ENCODE measurements around the gene GALNS. TPM values are rescaled to one million over a fixed set of nuclear protein-coding genes. Genes with fewer than 3 reads are reported as not detected.
A peak's percentile ranks its signal among the peaks of the same experiment; 100 is the strongest.

Gene GALNS
- total and polyA plus RNA-seq, 2 of the 8 experiments (the other 6 are each of a cell fraction or from before 2014, with no cell fraction given): 8.9 to 17.8 TPM

DNA sequence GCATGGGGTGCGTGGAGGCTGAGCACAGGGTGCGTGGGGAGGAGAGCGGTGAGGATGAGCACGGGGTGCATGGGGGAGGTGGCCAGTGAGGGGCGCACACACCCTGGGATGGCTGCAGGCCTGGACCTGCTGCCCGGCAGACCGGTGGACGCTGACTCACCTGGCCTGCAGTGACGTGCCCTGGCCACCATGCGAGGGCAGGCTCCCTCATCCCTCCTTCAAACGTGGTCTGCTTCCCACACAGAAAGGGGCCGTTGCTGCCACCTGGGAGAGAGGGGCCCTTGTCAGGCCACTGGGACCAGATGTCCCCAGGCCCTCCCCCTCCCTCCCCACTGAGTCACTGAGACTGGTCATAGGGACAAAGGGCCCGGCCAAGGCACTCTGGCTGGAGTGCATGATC lies 24.9 kb downstream of the GALNS start:
- Histone ChIP-seq H3K27ac (ENCODE audit: low read depth, low read length) (no peak overlapping the region), H3K23me2 (ENCODE audit: low read depth, low read length) (no peaks in the 10 kb centered on the region), H3K4ac (replicated peaks; ENCODE audit: insufficient read length, low read depth, low read length) (no peak overlapping the region), H3K23ac (ENCODE audit: insufficient read length) (no peak overlapping the region), H3K4me2 (ENCODE audit: insufficient read depth in 1 of 2, low read depth in 2 of 2, low read length in 2 of 2) (no peak overlapping the region), H3K14ac (ENCODE audit: insufficient read length) (no peak overlapping the region), H4K20me1 (replicated peaks in 1 of 2; ENCODE audit: control insufficient read depth in 1 of 2, insufficient read depth in 2 of 2, low read length in 2 of 2) (peaks cover 1 to 2% of the 10 kb centered on the region in 2 experiments), H2AK5ac (ENCODE audit: low read depth, low read length) (no peak overlapping the region), H4K5ac (ENCODE audit: insufficient read length, low read depth, low read length) (no peak overlapping the region), H3K56ac (replicated peaks; ENCODE audit: insufficient read length, low read depth, low read length) (no peak overlapping the region), H3K9ac (replicated peaks in 1 of 4; ENCODE audit: extremely low read depth in 1 of 4, low read depth in 3 of 4, low read length in 3 of 4) (no peak overlapping the region), H2AFZ (ENCODE audit: low read length) (no peak overlapping the region), H2BK120ac (replicated peaks; ENCODE audit: low read depth, low read length) (no peak overlapping the region), H3K27me3 (replicated peaks in 1 of 4; ENCODE audit: control insufficient read depth in 3 of 4, extremely low read depth in 1 of 4, insufficient read depth in 3 of 4, low read length in 3 of 4) (no peaks in the 10 kb centered on the region), H2BK20ac (ENCODE audit: low read length) (no peak overlapping the region), H3K9me3 (ENCODE audit: insufficient read depth in 2 of 2, low read depth in 1 of 2, low read length in 1 of 2) (no peaks in the 10 kb centered on the region), H2BK12ac (ENCODE audit: low read depth, low read length) (no peak overlapping the region), H3K18ac (ENCODE audit: extremely low read depth, low read length) (no peak overlapping the region; the same call in 1 of the 2 replicates), H3K36me3 (ENCODE audit: control insufficient read depth in 2 of 4, insufficient read depth in 4 of 4, low read length in 3 of 4) (0 out of 8 replicates have a peak, but pooled peaks cover 0 to 3% (median under 1%) of the 10 kb centered on the region in 4 experiments), H4K8ac (ENCODE audit: extremely low read depth, insufficient read depth, low read length) (peak overlapping the region; percentile 35; the same call in 1 of the 2 replicates), H4K91ac (replicated peaks; ENCODE audit: insufficient read length, low read length) (no peak overlapping the region), H3K79me1 (ENCODE audit: low read depth, low read length) (0 out of 2 replicates have a peak, but pooled peaks cover 3% of the 10 kb centered on the region), H3K4me3 (ENCODE audit: extremely low read depth in 1 of 4, insufficient read depth in 2 of 4, low read depth in 3 of 4, low read length in 4 of 4) (no peak overlapping the region), H2BK5ac (ENCODE audit: low read depth, low read length) (no peak overlapping the region), H3K79me2 (ENCODE audit: control insufficient read depth in 1 of 2, insufficient read depth in 2 of 2, low read length in 2 of 2) (no peaks in the 10 kb centered on the region), H2BK15ac (ENCODE audit: low read length) (no peak overlapping the region), H3K4me1 (replicated peaks in 1 of 4; ENCODE audit: control insufficient read depth in 3 of 4, insufficient read depth in 4 of 4, low read length in 3 of 4) (0 out of 7 replicates have a peak, but pooled peaks cover 0 to 2% (median 0%) of the 10 kb centered on the region in 4 experiments)
- WGBS, 2 experiments (ENCODE audit: extremely low coverage in 1 of 2, insufficient coverage in 1 of 2, insufficient read length in 1 of 2, insufficient replicate concordance in 2 of 2, low coverage in 1 of 2, low lambda C conversion rate in 2 of 2, missing lambda C conversion rate in 1 of 2): 87% methylated on average over 11 of the region's 13 CpGs; no CpG with 5 or more reads in 1 of the 2 experiments
- no peak for DNase-seq (ENCODE audit: low read depth in 1 of 2, low spot score in 2 of 2)
- POLR2A ChIA-PET (ENCODE audit: partially characterized antibody): no interaction called here
- TF ChIP-seq NANOG (IDR thresholded peaks at IDR 0.05; ENCODE audit: insufficient read depth, low read depth, low read length, poor library complexity, severe bottlenecking): no peak
- TF ChIP-seq TBP (IDR thresholded peaks at IDR 0.05; ENCODE audit: low read depth, low read length): no peak
- no peak for TF ChIP-seq CBX5 (IDR thresholded peaks at IDR 0.05; ENCODE audit: low read depth, low read length)
- TF ChIP-seq MAFK (IDR thresholded peaks at IDR 0.05; ENCODE audit: low read depth, low read length): no peak
- no peak for TF ChIP-seq HDAC6 (IDR thresholded peaks at IDR 0.05; ENCODE audit: low read depth, low read length)
- TF ChIP-seq CHD1 (IDR thresholded peaks at IDR 0.05; ENCODE audit: low read depth, low read length): no peak
- TF ChIP-seq KDM5A (IDR thresholded peaks at IDR 0.05; ENCODE audit: low read length): no peak
- peak; percentile 13 to 14; a peak in 1 of 4 replicates for TF ChIP-seq RAD21 (IDR thresholded peaks at IDR 0.05 in 1 of 2, conservative IDR thresholded peaks at IDR 0.05 in 1 of 2; ENCODE audit: low read depth in 2 of 2, low read length in 2 of 2)
- TF ChIP-seq, protein P1, sequence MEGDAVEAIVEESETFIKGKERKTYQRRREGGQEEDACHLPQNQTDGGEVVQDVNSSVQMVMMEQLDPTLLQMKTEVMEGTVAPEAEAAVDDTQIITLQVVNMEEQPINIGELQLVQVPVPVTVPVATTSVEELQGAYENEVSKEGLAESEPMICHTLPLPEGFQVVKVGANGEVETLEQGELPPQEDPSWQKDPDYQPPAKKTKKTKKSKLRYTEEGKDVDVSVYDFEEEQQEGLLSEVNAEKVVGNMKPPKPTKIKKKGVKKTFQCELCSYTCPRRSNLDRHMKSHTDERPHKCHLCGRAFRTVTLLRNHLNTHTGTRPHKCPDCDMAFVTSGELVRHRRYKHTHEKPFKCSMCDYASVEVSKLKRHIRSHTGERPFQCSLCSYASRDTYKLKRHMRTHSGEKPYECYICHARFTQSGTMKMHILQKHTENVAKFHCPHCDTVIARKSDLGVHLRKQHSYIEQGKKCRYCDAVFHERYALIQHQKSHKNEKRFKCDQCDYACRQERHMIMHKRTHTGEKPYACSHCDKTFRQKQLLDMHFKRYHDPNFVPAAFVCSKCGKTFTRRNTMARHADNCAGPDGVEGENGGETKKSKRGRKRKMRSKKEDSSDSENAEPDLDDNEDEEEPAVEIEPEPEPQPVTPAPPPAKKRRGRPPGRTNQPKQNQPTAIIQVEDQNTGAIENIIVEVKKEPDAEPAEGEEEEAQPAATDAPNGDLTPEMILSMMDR (IDR thresholded peaks at IDR 0.05; ENCODE audit: control extremely low read depth in 1 of 3, insufficient read depth in 1 of 3, low read depth in 1 of 3, low read length in 3 of 3): peak in 2 of 3 experiments; percentile 28 to 53; a peak in 2 of 4 replicates
- TF ChIP-seq POU5F1 (IDR thresholded peaks at IDR 0.05; ENCODE audit: low read depth, low read length): no peak
- CTCF ChIA-PET (ENCODE audit: partially characterized antibody): interaction anchor here (1.6 to 1.9 kb wide), 2 partner anchors 12 to 19 kb away, joined by 5 to 10 read pairs; no protein-coding TSS in a partner anchor
- no peak for FAIRE-seq
